DMS153 (cell line): ENCODE measurements around the gene CNGA4.
A peak's percentile ranks its signal among the peaks of the same experiment; 100 is the strongest.

Experiments used
- DNase-seq: peaks from one replicate; lab custom pipeline; 2025; lab: John Stamatoyannopoulos, UW

The CNGA4 gene, protein sequence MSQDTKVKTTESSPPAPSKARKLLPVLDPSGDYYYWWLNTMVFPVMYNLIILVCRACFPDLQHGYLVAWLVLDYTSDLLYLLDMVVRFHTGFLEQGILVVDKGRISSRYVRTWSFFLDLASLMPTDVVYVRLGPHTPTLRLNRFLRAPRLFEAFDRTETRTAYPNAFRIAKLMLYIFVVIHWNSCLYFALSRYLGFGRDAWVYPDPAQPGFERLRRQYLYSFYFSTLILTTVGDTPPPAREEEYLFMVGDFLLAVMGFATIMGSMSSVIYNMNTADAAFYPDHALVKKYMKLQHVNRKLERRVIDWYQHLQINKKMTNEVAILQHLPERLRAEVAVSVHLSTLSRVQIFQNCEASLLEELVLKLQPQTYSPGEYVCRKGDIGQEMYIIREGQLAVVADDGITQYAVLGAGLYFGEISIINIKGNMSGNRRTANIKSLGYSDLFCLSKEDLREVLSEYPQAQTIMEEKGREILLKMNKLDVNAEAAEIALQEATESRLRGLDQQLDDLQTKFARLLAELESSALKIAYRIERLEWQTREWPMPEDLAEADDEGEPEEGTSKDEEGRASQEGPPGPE

GRCh38 chr11:6238902-6239301, at the start of gene CNGA4:
Gene CNGA4, plus strand, starts transcription at chr11:6239089. Its CDS starts 118 bp downstream, at chr11:6239207.
- peak; percentile 44 for DNase-seq

DNA sequence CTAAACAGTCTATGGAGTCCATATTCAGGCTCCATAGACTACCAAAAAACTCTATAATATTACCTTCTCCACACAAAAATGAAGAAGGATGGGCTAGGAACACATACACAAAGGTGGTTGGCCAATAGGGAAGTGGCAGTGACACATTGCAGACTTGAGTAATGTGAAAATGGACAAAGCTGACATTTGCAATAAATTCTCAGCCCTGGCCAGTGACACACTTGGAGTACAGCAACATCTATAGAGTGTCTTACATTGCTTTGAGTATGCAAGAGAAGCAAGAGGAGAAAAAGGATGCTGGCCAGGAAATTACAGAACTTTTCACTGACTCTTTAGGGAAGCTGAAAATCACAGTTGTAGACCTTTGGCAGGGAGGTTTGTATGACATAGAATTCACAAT, 47.1 kb upstream of the CNGA4 start:
- DNase-seq, result no peak

- DNase-seq, result no peak
These were observed 44.8 kb upstream of the CNGA4 start for GRCh38 chr11:6194065-6194581.

GRCh38 chr11:6196396-6196795, 42.5 kb upstream of the CNGA4 start:
- no peak for DNase-seq

- DNase-seq, result no peak
These were observed 41.3 kb upstream of the CNGA4 start for GRCh38 chr11:6197466-6198200.

- DNase-seq, result no peak
These were observed 39.6 kb upstream of the CNGA4 start, which contains the start of gene OR52W1 for GRCh38 chr11:6199174-6199810. Gene OR52W1, plus strand, starts transcription at chr11:6199224. Its CDS starts 0 bp downstream, at chr11:6199224.

GRCh38 chr11:6200975-6201374, 37.9 kb upstream of the CNGA4 start:
- DNase-seq, result no peak

DNA sequence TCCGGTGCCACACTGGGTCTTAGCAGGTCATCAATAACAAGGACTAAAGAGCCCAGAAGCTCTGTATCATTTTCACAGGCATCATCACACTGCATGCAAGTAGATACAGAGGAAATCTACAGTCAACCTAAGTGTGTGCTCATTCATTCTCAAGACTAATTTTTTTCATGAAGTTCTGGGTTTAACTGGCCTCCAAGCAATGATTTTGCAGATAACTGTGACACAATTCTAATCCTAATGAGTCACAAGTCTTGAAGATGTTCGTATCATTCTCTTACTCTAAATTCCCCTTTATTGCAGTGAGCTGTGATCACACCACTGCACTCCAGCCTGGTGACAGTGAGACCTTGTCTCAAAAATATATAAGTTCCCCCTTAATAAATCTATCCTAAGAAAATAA, 37.4 kb upstream of the CNGA4 start:
- DNase-seq, result no peak

- DNase-seq, result no peak
These were observed 36.8 kb upstream of the CNGA4 start for GRCh38 chr11:6202041-6202440.

DNA sequence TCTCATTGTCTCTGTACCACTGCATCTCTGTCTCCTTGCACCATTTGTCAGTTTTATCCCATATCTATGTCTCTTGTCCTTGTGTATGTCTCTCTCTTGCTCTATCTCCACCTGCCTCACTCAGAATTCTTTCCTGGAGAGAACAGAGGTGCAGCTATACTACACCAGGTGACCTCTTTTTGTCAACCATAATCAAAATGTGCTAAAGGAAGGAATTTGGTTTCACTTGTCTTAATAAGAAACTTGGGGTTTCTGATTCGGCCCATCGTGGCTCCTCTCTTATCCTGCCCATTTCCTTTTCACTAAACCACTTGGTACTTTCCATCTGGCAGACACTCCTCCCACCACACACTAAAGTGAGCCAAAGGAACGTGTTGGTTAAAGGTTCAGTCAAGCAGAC, 35.6 kb upstream of the CNGA4 start:
- no peak for DNase-seq

DNA sequence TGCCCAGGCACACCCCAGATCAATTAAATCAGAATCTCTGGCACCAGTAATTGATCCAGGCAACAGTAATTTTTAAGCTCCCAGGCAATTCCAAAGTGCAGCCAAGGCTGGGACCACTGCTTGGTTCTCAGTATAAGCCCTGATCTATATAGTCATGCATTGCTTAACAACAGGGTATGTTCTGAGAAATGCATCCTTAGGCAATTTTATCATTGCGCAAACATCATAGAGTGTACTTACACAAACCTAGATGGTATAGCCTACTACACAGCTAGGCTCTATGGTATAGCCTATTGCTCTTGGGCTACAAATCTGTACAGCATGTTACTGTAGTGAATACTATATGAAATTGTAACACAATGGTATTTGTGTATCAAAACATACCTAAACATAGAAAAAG, 34.2 kb upstream of the CNGA4 start:
- no peak for DNase-seq

GRCh38 chr11:6205366-6205765, 33.5 kb upstream of the CNGA4 start, which contains the start of gene C11orf42:
Gene C11orf42, plus strand, starts transcription at chr11:6205557. Its CDS starts 59 bp downstream, at chr11:6205616.
- no peak for DNase-seq

DNA sequence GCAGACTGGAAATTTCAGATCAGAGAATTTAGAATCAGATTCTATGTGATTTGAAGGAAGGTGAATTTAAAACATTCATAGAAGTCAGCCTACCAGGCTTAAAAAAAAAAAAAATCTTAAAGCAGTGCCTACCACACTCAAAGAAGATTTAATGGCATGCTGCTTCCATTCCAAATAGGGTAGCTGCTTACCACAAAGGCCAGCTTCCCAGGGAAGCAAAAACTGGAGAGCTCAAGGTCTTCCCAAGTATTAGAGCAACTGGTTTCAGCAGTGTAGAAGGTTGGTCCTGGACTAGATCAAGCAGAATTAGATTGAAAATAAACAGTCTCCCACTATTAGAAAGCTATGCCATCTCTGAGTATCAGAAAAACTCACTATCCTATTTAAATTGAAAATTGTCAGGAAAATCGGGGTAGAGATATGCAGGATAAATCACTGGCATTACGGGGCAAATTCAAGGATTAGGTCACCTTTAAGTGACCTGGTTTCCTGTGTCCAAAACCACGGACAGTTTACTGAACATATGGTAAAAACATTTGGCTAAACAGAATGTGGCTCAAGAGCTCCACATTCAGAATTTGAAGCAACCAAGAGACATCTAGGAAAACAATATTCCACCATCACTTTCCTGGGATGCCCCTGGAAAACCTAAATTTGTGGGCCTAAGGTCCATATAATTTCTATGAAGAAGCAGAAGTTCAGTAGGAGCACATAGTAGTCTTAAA, 32.3 kb upstream of the CNGA4 start:
- DNase-seq, result no peak

- no peak for DNase-seq
These were observed 29.1 kb upstream of the CNGA4 start for GRCh38 chr11:6209801-6210200.

DNA sequence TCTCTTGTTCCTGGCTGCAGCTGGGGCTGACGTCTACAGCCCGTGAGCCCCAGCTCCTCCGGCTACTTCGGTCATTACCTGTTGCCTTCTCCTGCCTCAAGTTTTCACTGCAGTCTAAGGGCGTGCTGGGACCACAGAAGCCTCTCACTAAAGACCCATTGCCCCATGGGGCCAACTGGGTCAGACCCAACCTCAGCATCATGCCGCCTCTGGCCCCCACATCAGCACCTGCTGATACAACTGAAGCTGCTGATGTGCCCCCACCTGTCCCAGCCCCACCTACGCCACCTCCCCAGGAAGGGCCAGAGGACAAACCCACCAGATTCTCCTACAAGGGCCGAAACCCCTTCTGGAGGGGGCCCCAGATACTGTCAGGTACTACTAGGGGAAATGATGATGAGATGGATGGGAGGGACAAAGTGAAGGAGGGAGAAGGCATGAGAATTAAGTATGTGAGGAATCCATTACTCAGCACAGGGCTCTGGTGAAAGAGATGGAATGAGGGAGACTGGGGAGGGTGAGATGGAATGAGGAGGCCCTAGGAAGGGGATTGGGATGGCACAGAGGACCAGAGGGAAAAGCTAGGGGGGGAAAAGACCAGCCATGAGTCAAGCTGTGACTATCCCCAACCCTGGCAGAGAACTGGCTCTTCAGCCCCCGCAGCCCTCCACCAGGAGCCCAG, 28.5 kb upstream of the CNGA4 start:
- no peak for DNase-seq

DNA sequence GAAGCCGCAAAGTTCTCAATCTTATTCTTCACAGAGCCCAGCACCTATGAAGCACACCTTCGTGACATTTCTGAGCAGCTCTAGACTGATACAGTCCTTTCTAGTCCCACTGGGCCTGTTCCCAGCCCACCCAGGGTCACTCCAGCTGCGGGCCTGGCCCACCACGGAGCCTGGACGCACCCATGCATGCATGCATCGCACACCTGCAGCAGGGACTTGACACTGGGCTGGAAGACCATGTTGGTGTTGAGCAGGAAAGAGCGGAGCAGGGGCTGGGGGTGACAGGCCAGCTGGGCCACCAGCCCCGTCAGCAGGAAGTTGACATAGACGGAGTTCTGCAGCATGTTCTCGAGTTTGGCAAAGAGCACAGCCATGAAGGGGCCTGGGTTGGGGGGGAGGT, 24.4 kb upstream of the CNGA4 start:
- DNase-seq, result no peak

- no peak for DNase-seq
These were observed 22.4 kb upstream of the CNGA4 start for GRCh38 chr11:6216501-6216900.

GRCh38 chr11:6217722-6218121, 21.2 kb upstream of the CNGA4 start:
- no peak for DNase-seq

- no peak for DNase-seq
These were observed 19.5 kb upstream of the CNGA4 start for GRCh38 chr11:6219359-6219758.

DNA sequence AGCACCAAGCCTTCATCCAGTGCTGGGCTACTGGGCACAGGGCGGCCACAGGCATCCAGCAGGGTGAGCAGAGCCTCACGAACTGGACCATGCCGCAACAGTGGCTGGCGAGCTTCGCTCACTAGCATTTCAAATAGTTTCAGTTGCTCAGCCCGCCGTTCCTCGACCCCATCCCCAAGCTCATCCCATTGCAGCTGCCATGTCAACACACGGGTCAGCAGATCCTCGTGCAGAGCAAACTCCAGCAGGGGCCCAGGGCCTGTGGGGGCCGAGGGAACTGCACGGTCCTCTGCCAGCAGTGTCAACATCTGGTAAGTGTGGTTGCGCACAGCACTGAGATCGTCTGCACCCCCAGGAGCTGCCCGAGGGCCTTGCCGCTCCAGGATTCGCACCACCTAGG, 15.0 kb upstream of the CNGA4 start:
- DNase-seq, result no peak

DNA sequence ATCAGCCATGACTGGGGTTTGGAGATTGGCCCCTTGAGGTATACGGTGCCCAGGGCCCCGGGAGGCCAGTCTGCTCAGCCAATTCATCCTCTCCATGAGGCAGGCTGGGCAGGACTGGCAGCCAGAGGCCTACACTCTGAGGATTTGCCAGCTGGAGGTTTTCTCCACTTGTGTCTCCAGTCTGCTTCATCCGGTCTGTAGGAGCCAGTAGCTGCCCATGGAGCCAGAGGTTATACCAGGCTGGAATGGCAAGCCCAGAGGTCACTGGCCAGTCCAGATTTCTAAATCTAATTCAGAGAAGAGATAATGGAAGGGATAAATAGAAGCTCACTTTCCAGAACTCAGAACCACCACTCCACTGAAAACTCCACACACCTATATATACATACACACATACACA, 14.5 kb upstream of the CNGA4 start:
- DNase-seq, result no peak
